Neuronal stem cell (in vitro differentiated cells): ENCODE measurements around the gene DLG5.
A peak's percentile ranks its signal among the peaks of the same experiment; 100 is the strongest.

Experiments used
- DNase-seq: peaks from one replicate; pipeline ENCODE4 v3.0.0-alpha.2; 2013; ENCODE audit warnings: low spot score
- H2AFZ ChIP-seq: one replicate; pipeline ENCODE4 v1.6.1; 2013; ENCODE audit warnings: mild to moderate bottlenecking, low read length, inconsistent platforms
- H2AK5ac ChIP-seq: 2 replicates; pipeline ENCODE4 v1.6.1; 2013; ENCODE audit warnings: low read depth, mild to moderate bottlenecking, inconsistent platforms, low read length, moderate library complexity, mixed read lengths
- H2BK120ac ChIP-seq: 2 replicates; pipeline ENCODE4 v1.6.1; 2013; ENCODE audit warnings: low read depth, mild to moderate bottlenecking, inconsistent platforms, low read length, moderate library complexity, mixed read lengths
- H2BK12ac ChIP-seq: one replicate; pipeline ENCODE4 v1.6.1; 2013; ENCODE audit warnings: low read length, inconsistent platforms
- H2BK15ac ChIP-seq: 2 replicates; pipeline ENCODE4 v1.6.1; 2013; ENCODE audit warnings: mild to moderate bottlenecking, low read length, inconsistent platforms, mixed read lengths
- H2BK5ac ChIP-seq: one replicate; pipeline ENCODE4 v1.6.1; 2013; ENCODE audit warnings: inconsistent platforms, mild to moderate bottlenecking, low read length, moderate library complexity
- H3K14ac ChIP-seq: one replicate; pipeline ENCODE4 v1.6.1; 2013; ENCODE audit warnings: low read length, inconsistent platforms
- H3K18ac ChIP-seq: 2 replicates; pipeline ENCODE4 v1.6.1; 2013; ENCODE audit warnings: low read length, inconsistent platforms
- H3K23ac ChIP-seq: 2 replicates; pipeline ENCODE4 v1.6.1; 2013; ENCODE audit warnings: low read depth, mild to moderate bottlenecking, mixed read lengths, low read length, inconsistent platforms; ENCODE audit not compliant: poor library complexity
- H3K27ac ChIP-seq: replicated peaks from 3 replicates; pipeline ENCODE4 v1.5.1; 2013; ENCODE audit warnings: low read length, inconsistent platforms
- H3K27me3 ChIP-seq, 3 experiments: 2 replicates each; pipeline ENCODE4 v1.6.1; 2013; ENCODE audit warnings: low read length in 3 of 3, mild to moderate bottlenecking in 2 of 3, inconsistent platforms in 1 of 3, low read depth in 1 of 3, mixed read lengths in 1 of 3, moderate library complexity in 1 of 3; ENCODE audit not compliant: control insufficient read depth in 3 of 3, insufficient read depth in 3 of 3
- H3K36me3 ChIP-seq, 2 donors: replicated peaks in 1 of 2; 2 replicates each; pipeline ENCODE4 v1.6.1; 2013; ENCODE audit warnings: low read length in 2 of 2; ENCODE audit not compliant: control insufficient read depth in 2 of 2, insufficient read depth in 2 of 2
- H3K4ac ChIP-seq: 2 replicates; pipeline ENCODE4 v1.6.1; 2013; ENCODE audit warnings: inconsistent platforms, mild to moderate bottlenecking, low read length, moderate library complexity
- H3K4me1 ChIP-seq, 2 donors: 1 replicate in 1 of 2; 2 replicates in 1 of 2; pipeline ENCODE4 v1.6.1; 2013; ENCODE audit warnings: low read length in 2 of 2, low read depth in 1 of 2; ENCODE audit not compliant: control insufficient read depth in 2 of 2, insufficient read depth in 1 of 2
- H3K4me2 ChIP-seq: one replicate; pipeline ENCODE4 v1.6.1; 2013; ENCODE audit warnings: mild to moderate bottlenecking, low read length, inconsistent platforms; ENCODE audit not compliant: insufficient read depth, poor library complexity, severe bottlenecking
- H3K4me3 ChIP-seq, 2 donors: 2 replicates each; pipeline ENCODE4 v1.5.1; 2013; ENCODE audit warnings: low read length in 2 of 2, mild to moderate bottlenecking in 2 of 2, inconsistent platforms in 1 of 2, moderate library complexity in 1 of 2
- H3K79me1 ChIP-seq: one replicate; pipeline ENCODE4 v1.6.1; 2013; ENCODE audit warnings: low read depth, mild to moderate bottlenecking, inconsistent platforms, low read length, moderate library complexity
- H3K9ac ChIP-seq: one replicate; pipeline ENCODE4 v1.6.1; 2013; ENCODE audit warnings: mild to moderate bottlenecking, low read depth, low read length, inconsistent platforms; ENCODE audit not compliant: poor library complexity
- H3K9me3 ChIP-seq, 2 donors: replicated peaks in 1 of 2; 2 replicates each; pipeline versions ENCODE3 to v1.6.1; 2013; ENCODE audit warnings: low read length in 2 of 2, mild to moderate bottlenecking in 2 of 2, inconsistent platforms in 1 of 2, low read depth in 1 of 2, mixed read lengths in 1 of 2, moderate library complexity in 1 of 2; ENCODE audit not compliant: control insufficient read depth in 2 of 2, insufficient read depth in 1 of 2
- H4K8ac ChIP-seq: one replicate; pipeline ENCODE4 v1.6.1; 2013; ENCODE audit warnings: low read depth, mild to moderate bottlenecking, inconsistent platforms, low read length, moderate library complexity
- H4K91ac ChIP-seq: one replicate; pipeline ENCODE4 v1.6.1; 2013; ENCODE audit warnings: low read length, low read depth, mild to moderate bottlenecking, inconsistent platforms; ENCODE audit not compliant: poor library complexity
- WGBS, 2 donors: extraction: QIAGEN DNeasy Blood & Tissue Kit; methylation state at CpG; one replicate each; pipeline ENCODE4 v1.1.7; 2013; ENCODE audit warnings: missing lambda C conversion rate in 2 of 2, mixed read lengths in 1 of 2; ENCODE audit not compliant: insufficient read length in 2 of 2, insufficient replicate concordance in 1 of 2; ENCODE audit errors: extremely low coverage in 2 of 2; 5-methylcytosine and 5-hydroxymethylcytosine counted together

DLG5 gene

DNA sequence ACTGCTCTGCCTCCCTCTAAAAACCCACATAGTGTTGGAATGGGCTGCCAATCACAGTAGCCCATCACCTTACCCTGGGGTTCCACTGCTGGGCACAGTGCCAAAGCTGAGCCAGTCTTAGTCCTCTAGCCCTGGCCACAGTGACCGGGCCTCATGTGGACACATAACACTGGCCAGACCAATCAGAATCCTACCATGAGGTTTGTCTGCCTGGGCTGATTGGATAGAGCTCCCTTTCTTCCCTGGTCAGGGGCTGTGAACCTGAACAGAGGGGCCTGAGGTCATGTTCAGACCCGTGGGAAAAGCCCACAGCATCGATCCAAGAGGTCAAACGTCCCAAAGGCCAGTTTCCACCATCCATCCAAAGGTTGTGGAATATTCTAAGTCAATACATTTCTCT is 6.1 kb downstream of the DLG5 start:
- WGBS, 2 donors: no CpG with 5 or more reads among the region's 4 CpGs
- no peak overlapping the region for H2BK5ac ChIP-seq
- peaks cover 4 to 23% of the 10 kb centered on the region in 2 donors for H3K36me3 ChIP-seq
- no peak overlapping the region for H3K23ac ChIP-seq
- no peak overlapping the region for H3K27ac ChIP-seq
- H3K14ac ChIP-seq: no peak overlapping the region
- peak overlapping the region; percentile 23 for H3K18ac ChIP-seq
- H3K9ac ChIP-seq: no peak overlapping the region
- no peak overlapping the region for H3K4ac ChIP-seq
- no peak overlapping the region for H2BK120ac ChIP-seq
- no peak overlapping the region for H2BK15ac ChIP-seq
- H3K4me2 ChIP-seq: no peak overlapping the region
- H4K8ac ChIP-seq: no peak overlapping the region
- H3K4me3 ChIP-seq: no peak overlapping the region
- DNase-seq: no peak
- no peak overlapping the region for H2AFZ ChIP-seq
- H2BK12ac ChIP-seq: no peak overlapping the region
- H3K4me1 ChIP-seq: peaks cover 7 to 11% of the 10 kb centered on the region in 2 donors
- peaks cover 0 to 3% of the 10 kb centered on the region in 2 donors for H3K9me3 ChIP-seq
- H4K91ac ChIP-seq: no peak overlapping the region
- peaks cover 14% of the 10 kb centered on the region for H3K79me1 ChIP-seq
- H3K27me3 ChIP-seq: no peaks in the 10 kb centered on the region
- no peak overlapping the region for H2AK5ac ChIP-seq

DNA sequence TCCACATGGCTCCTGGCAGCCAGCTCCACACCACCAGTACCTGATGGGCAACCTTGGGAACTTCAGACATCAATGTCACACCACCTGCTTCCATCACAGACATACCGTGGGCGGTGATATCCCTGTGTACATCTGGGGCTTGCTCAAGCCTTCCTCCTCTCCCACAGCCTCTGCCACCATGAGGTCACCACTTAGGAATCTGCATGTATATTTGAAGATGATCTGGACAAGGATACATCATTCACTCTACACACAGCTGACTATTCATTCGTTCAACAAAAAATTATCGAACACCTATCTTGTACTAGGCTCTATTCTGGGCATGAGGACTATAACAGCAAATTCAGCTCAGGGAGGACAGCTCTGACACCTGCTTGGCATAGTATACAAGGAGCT is 6.8 kb downstream of the DLG5 start:
- Histone ChIP-seq H4K8ac (no peak overlapping the region), H3K9me3 (peaks cover 0 to 3% of the 10 kb centered on the region in 2 donors), H2AK5ac (no peak overlapping the region), H3K4me2 (no peak overlapping the region), H3K36me3 (peaks cover 4 to 23% of the 10 kb centered on the region in 2 donors), H3K79me1 (peaks cover 11% of the 10 kb centered on the region), H2BK120ac (no peak overlapping the region), H3K14ac (no peak overlapping the region), H3K4me1 (peaks cover 2 to 7% of the 10 kb centered on the region in 2 donors), H4K91ac (no peak overlapping the region), H2AFZ (no peak overlapping the region), H3K27me3 (no peaks in the 10 kb centered on the region), H3K4me3 (no peak overlapping the region), H3K18ac (no peak overlapping the region), H3K27ac (no peak overlapping the region), H2BK5ac (no peak overlapping the region), H2BK15ac (no peak overlapping the region), H3K23ac (no peak overlapping the region), H3K9ac (no peak overlapping the region), H2BK12ac (no peak overlapping the region), H3K4ac (no peak overlapping the region)
- no peak for DNase-seq
- WGBS, 2 donors: no CpG with 5 or more reads among the region's 4 CpGs

- Histone ChIP-seq H3K4me2 (no peak overlapping the region), H2AK5ac (no peak overlapping the region), H3K27ac (no peak overlapping the region), H2BK15ac (no peak overlapping the region), H2BK12ac (no peak overlapping the region), H4K91ac (no peak overlapping the region), H3K27me3 (no peaks in the 10 kb centered on the region), H3K23ac (no peak overlapping the region), H3K14ac (no peak overlapping the region), H3K18ac (no peak overlapping the region), H3K4me1 (no peaks in the 10 kb centered on the region), H3K9me3 (peaks cover 0 to 3% of the 10 kb centered on the region in 2 donors), H3K4me3 (no peak overlapping the region), H3K79me1 (peaks cover 2% of the 10 kb centered on the region), H3K9ac (no peak overlapping the region), H2AFZ (no peak overlapping the region), H2BK5ac (no peak overlapping the region), H3K36me3 (peaks cover 0 to 14% of the 10 kb centered on the region in 2 donors), H3K4ac (no peak overlapping the region), H2BK120ac (no peak overlapping the region), H4K8ac (no peak overlapping the region)
- DNase-seq: no peak
- WGBS, 2 donors: no CpG with 5 or more reads among the region's 10 CpGs
These were observed 11.0 kb downstream of the DLG5 start for GRCh38 chr10:77915319-77916105.

DNA sequence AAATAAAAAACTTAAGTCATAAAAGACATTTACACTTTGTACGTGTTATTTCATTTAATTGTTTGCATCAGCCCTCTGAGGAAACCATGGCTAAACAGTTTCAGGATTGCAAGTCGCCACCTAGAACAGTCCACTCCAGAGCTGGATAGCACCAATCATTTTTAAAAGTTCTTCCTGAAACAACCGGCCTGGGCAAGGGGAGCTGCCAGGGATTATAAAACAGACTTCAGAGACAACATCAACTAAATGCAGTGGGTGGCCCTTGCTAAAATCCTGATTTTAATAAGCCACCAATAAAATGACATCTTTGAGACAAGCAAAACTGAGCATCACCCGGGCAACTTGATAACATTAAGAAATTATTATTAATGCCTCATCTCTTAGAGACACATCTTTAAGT is 13.5 kb downstream of the DLG5 start:
- WGBS, 2 donors: no CpG with 5 or more reads among the region's 4 CpGs
- Histone ChIP-seq H2BK120ac (no peak overlapping the region), H3K4me3 (no peak overlapping the region), H2BK12ac (no peak overlapping the region), H3K36me3 (peaks cover 0 to 9% of the 10 kb centered on the region in 2 donors), H3K9me3 (no peaks in the 10 kb centered on the region), H2AFZ (no peak overlapping the region), H4K8ac (no peak overlapping the region), H3K23ac (no peak overlapping the region), H3K4ac (no peak overlapping the region), H3K4me1 (peaks cover 3 to 13% of the 10 kb centered on the region in 2 donors), H2AK5ac (no peak overlapping the region), H3K18ac (no peak overlapping the region), H3K4me2 (no peak overlapping the region), H4K91ac (no peak overlapping the region), H2BK15ac (no peak overlapping the region), H3K9ac (no peak overlapping the region), H3K14ac (no peak overlapping the region), H2BK5ac (no peak overlapping the region), H3K27ac (no peak overlapping the region), H3K79me1 (peaks cover 2% of the 10 kb centered on the region), H3K27me3 (no peaks in the 10 kb centered on the region)
- DNase-seq: no peak
